SK-N-MC (cell line): ENCODE measurements around the gene GGT1.

Source experiments
- EZH2 ChIP-seq: fragments of 200-600 bp; sonication (generic); IDR thresholded peaks from one replicate; pipeline ENCODE4 v1.6.1; 2017; ENCODE audit warnings: antibody characterized with exemption
- FOXP2 ChIP-seq: optimal IDR thresholded peaks from 2 replicates; pipeline ENCODE3; 2011; ENCODE audit warnings: mild to moderate bottlenecking, moderate library complexity; ENCODE audit not compliant: insufficient read depth; ENCODE audit errors: extremely low read length, control extremely low read depth
- POLR2AphosphoS5 ChIP-seq: IDR thresholded peaks from 2 replicates; pipeline ENCODE4 v1.6.1; 2012; ENCODE audit warnings: mild to moderate bottlenecking, low read depth, low read length, borderline replicate concordance

GRCh38 chr22:24593836-24594568 is 9.0 kb upstream of the GGT1 start:
- TF ChIP-seq FOXP2: no peak
- no peak for TF ChIP-seq EZH2
- no peak for TF ChIP-seq POLR2AphosphoS5
